K562 (cell line): Measurements from ENCODE around the gene KCND2. TPM values are rescaled to one million over a fixed set of nuclear protein-coding genes. Genes with fewer than 3 reads are reported as not detected.

Source experiments
- ATAC-seq: fragments of 200-7000 bp; cut with Tn5 transposase; 3 replicates; pipeline ENCODE4 v1.9.1; 2020; ENCODE audit warnings: moderate library complexity
- BruUV-seq: library from RNA; stranded (reverse); fragments of 400-500 nt; replicated peaks from 2 replicates; lab custom pipeline; 2021; lab: Mats Ljungman, UMichigan
- CTCF ChIA-PET: fragments of 300-600 bp; formaldehyde crosslinking; extraction: SDS; loops from one replicate; lab custom pipeline; 2021; ENCODE audit warnings: low intra/inter-chr PET ratio; lab: Yijun Ruan, JAX
- POLR2A ChIA-PET: fragments of 300-600, 350-650 bp; sonication (Branson Sonifier 250); formaldehyde crosslinking; extraction: SDS; loops from one replicate; lab custom pipeline; 2021; ENCODE audit warnings: antibody characterized with exemption, inconsistent platforms; lab: Yijun Ruan, JAX
- DNase-seq, 4 experiments: peaks; one replicate each; pipeline versions ENCODE4 v3.0.0 to v3.0.0-alpha.2; 2011 to 2018; ENCODE audit warnings: low spot score in 3 of 4, mixed read lengths in 3 of 4; ENCODE audit errors: extremely low read depth in 1 of 4
- FAIRE-seq: peaks from 2 replicates; lab custom pipeline; 2011; peaks lifted over from hg19 to GRCh38; lab: Jason Lieb, UNC
- H2AFZ ChIP-seq: 2 replicates; pipeline ENCODE4 v1.6.0; 2011; ENCODE audit warnings: low read depth, low read length, control low read depth, inconsistent platforms
- H3K27ac ChIP-seq: fragments of 200-600 bp; 3 replicates; pipeline ENCODE4 v1.8.0; 2011; ENCODE audit warnings: low read depth, mild to moderate bottlenecking, control low read depth, inconsistent platforms, low read length, moderate library complexity, mixed read lengths; ENCODE audit errors: extremely low read depth
- H3K27me3 ChIP-seq, 2 experiments: fragments of 300-600 bp in 1 of 2; 2 replicates in 1 of 2; 3 replicates in 1 of 2; pipeline versions ENCODE4 v1.6.0 to v1.8.0; 2011; ENCODE audit warnings: inconsistent platforms in 2 of 2, low read length in 2 of 2, mild to moderate bottlenecking in 1 of 2, mixed read lengths in 1 of 2, moderate library complexity in 1 of 2; ENCODE audit not compliant: control insufficient read depth in 2 of 2, insufficient read depth in 2 of 2
- H3K36me3 ChIP-seq: fragments of 300-600 bp; 3 replicates; pipeline ENCODE4 v1.8.0; 2011; ENCODE audit warnings: mild to moderate bottlenecking, low read length, inconsistent platforms; ENCODE audit not compliant: control insufficient read depth, insufficient read depth
- H3K4me1 ChIP-seq, 2 experiments: fragments of 200-600 bp in 1 of 2; replicated peaks in 1 of 2; 2 replicates in 1 of 2; 3 replicates in 1 of 2; pipeline versions ENCODE4 v1.5.1 to v1.8.0; 2011; ENCODE audit warnings: inconsistent platforms in 2 of 2, low read length in 2 of 2, mild to moderate bottlenecking in 1 of 2, mixed read lengths in 1 of 2, moderate library complexity in 1 of 2; ENCODE audit not compliant: control insufficient read depth in 2 of 2, insufficient read depth in 2 of 2
- H3K4me2 ChIP-seq: 2 replicates; pipeline ENCODE4 v1.6.1; 2011; ENCODE audit warnings: low read length, control low read depth, inconsistent platforms, mixed read lengths; ENCODE audit not compliant: insufficient read depth
- H3K4me3 ChIP-seq: fragments of 200-600 bp; sonication (generic), shearing (Covaris generic); 2 replicates; pipeline ENCODE4 v1.5.1; 2016; ENCODE audit warnings: control low read depth, inconsistent platforms
- H3K79me2 ChIP-seq: fragments of 200-600 bp; 3 replicates; pipeline ENCODE4 v1.8.0; 2011; ENCODE audit warnings: low read length, inconsistent platforms; ENCODE audit not compliant: control insufficient read depth, insufficient read depth
- H3K9ac ChIP-seq, 2 experiments: 2 replicates each; pipeline versions ENCODE4 v1.6.0 to v1.6.1; 2011; ENCODE audit warnings: low read depth in 2 of 2, low read length in 2 of 2, control low read depth in 1 of 2, inconsistent platforms in 1 of 2, mild to moderate bottlenecking in 1 of 2, mixed read lengths in 1 of 2; ENCODE audit not compliant: insufficient read depth in 1 of 2
- H3K9me1 ChIP-seq: one replicate; pipeline ENCODE4 v1.6.0; 2011; ENCODE audit warnings: inconsistent platforms, mild to moderate bottlenecking, low read length, moderate library complexity; ENCODE audit not compliant: control insufficient read depth, insufficient read depth
- H3K9me3 ChIP-seq: replicated peaks from 2 replicates; pipeline ENCODE4 v1.5.1; 2011; ENCODE audit warnings: low read depth, low read length, inconsistent platforms; ENCODE audit not compliant: control insufficient read depth, insufficient read depth
- H4K20me1 ChIP-seq: replicated peaks from 2 replicates; pipeline ENCODE4 v1.6.1; 2011; ENCODE audit warnings: low read length, inconsistent platforms, mixed read lengths; ENCODE audit not compliant: control insufficient read depth, insufficient read depth
- SIN3B ChIP-seq: fragments of 450-650 bp; IDR thresholded peaks from 2 replicates; pipeline ENCODE4 v1.6.1; 2017; ENCODE audit warnings: low read depth, mild to moderate bottlenecking, moderate library complexity
- ZNF431 ChIP-seq: sonication (generic); formaldehyde crosslinking; IDR thresholded peaks from 2 replicates; pipeline ENCODE4 v1.8.0; 2022; ENCODE audit warnings: mild to moderate bottlenecking, missing genetic modification reagents
- WGBS: fragments of 100-300 bp; shearing (Covaris generic); methylation state at CpG from one replicate; pipeline ENCODE4 v1.1.6; 2016; ENCODE audit warnings: low coverage, mixed read lengths; ENCODE audit not compliant: insufficient coverage; ENCODE audit errors: missing lambda C conversion rate; 5-methylcytosine and 5-hydroxymethylcytosine counted together
- in situ Hi-C: fragments of 300-500 bp; cut with MboI; formaldehyde crosslinking; loops from 4 replicates; pipeline ENCODE4 v1.15.0; 2018; ENCODE audit warnings: inconsistent platforms, mixed read lengths
- intact Hi-C: fragments of 100-400 bp; cut with micrococcal nuclease; formaldehyde crosslinking; loops from 2 replicates; pipeline ENCODE4 v1.14.2; 2022
- polyA plus RNA-seq, 8 experiments: library from polyadenylated mRNA; depleted of rRNA in 4 of 8; stranded (reverse) in 5 of 8; unstranded in 3 of 8; fragments of >200 nt; fragmentation: Nextera tagmentation in 2 of 8; fragmentation: Illumina TruSeq in 1 of 8; extraction: Ambion mirVana in 2 of 8; extraction: Trizol in 1 of 8; gene quantifications; 2 replicates each; pipeline versions ENCODE4 v1.2.1 to v1.2.3, GENCODE V29; 2011 to 2014; ENCODE audit warnings: inconsistent platforms in 1 of 8, missing spikeins in 1 of 8
- total RNA-seq, 7 experiments: library from RNA; depleted of rRNA in 6 of 7; stranded (reverse); fragments of >200 nt in 6 of 7; fragmentation: Illumina TruSeq in 2 of 7; extraction: Trizol in 2 of 7; gene quantifications; 2 replicates each; pipeline versions ENCODE4 v1.2.1 to v1.2.3, GENCODE V29; 2011 to 2021; ENCODE audit warnings: low replicate concordance in 1 of 7
- TF ChIP-seq, protein P1 (sequence below): fragments of 450-650 bp; IDR thresholded peaks from 2 replicates; pipeline ENCODE4 v1.6.1; 2016; ENCODE audit warnings: borderline replicate concordance

KCND2 gene
- total and polyA plus RNA-seq, 9 of the 15 experiments (the other 6 are each of a cell fraction or from before 2014, with no cell fraction given) = 0.03 to 0.12 TPM; not detected in 7

DNA sequence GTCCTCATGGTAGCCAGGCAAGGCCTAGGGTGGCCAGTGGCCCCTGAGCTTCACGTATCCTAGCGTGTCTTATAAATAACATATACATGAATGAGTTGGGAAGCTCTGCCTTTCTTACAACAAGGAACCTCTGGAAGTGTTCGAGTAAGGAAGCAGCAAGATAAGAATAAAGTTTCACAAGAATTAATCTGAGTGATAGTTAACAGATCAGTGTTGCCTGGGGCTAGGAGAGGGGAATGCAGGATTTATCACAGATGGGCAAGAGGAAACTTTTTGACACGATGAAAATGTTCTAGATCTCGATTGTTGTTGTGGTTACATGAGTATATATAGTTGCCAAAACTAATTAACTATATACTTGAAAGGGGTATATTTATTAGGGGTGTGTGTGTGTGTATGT is 510.7 kb downstream of the KCND2 start:
- H3K36me3 ChIP-seq = no peaks in the 10 kb centered on the region
- H3K27me3 ChIP-seq = peaks cover 11 to 24% of the 10 kb centered on the region in 2 experiments
- no peak overlapping the region for H2AFZ ChIP-seq
- in situ Hi-C loops (loop anchor here (25.0 kb wide), 1 partner anchor 754 kb away; no protein-coding TSS in a partner anchor), intact Hi-C loops (no loop called here)
- ChIA-PET POLR2A (interaction anchor here (1.1 to 1.7 kb wide), 2 partner anchors 9 to 324 kb away, joined by 3 to 4 read pairs; no protein-coding TSS in a partner anchor), CTCF (no interaction called here)
- DNase-seq (no peak), FAIRE-seq (no peak), ATAC-seq (no peak)
- H4K20me1 ChIP-seq = no peaks in the 10 kb centered on the region
- no peaks in the 10 kb centered on the region for H3K9me1 ChIP-seq
- BruUV-seq = no TSS peak
- WGBS = 3% methylated on average over 5 of the region's 5 CpGs
- no peak overlapping the region for H3K27ac ChIP-seq
- no peak overlapping the region for H3K9ac ChIP-seq
- no peak overlapping the region for H3K4me2 ChIP-seq
- no peak overlapping the region for H3K4me3 ChIP-seq
- TF ChIP-seq ZNF431 (CRISPR knock-in tag) (no peak), SIN3B (no peak)
- TF ChIP-seq, protein P1, sequence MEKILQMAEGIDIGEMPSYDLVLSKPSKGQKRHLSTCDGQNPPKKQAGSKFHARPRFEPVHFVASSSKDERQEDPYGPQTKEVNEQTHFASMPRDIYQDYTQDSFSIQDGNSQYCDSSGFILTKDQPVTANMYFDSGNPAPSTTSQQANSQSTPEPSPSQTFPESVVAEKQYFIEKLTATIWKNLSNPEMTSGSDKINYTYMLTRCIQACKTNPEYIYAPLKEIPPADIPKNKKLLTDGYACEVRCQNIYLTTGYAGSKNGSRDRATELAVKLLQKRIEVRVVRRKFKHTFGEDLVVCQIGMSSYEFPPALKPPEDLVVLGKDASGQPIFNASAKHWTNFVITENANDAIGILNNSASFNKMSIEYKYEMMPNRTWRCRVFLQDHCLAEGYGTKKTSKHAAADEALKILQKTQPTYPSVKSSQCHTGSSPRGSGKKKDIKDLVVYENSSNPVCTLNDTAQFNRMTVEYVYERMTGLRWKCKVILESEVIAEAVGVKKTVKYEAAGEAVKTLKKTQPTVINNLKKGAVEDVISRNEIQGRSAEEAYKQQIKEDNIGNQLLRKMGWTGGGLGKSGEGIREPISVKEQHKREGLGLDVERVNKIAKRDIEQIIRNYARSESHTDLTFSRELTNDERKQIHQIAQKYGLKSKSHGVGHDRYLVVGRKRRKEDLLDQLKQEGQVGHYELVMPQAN = no peak
- H3K9me3 ChIP-seq = no peaks in the 10 kb centered on the region
- no peaks in the 10 kb centered on the region for H3K79me2 ChIP-seq
- no peaks in the 10 kb centered on the region for H3K4me1 ChIP-seq
